ENCODE results near the gene SDHAF3.

GRCh38 chr7:97219237-97219636 lies 101.7 kb downstream of the SDHAF3 start:
- TF ChIP-seq CTCF (IDR thresholded peaks at IDR 0.05) = no peak
- no peak for TF ChIP-seq POLR2AphosphoS5 (IDR thresholded peaks at IDR 0.05)
- no peak for TF ChIP-seq POLR2A (IDR thresholded peaks at IDR 0.05)
- no peak for TF ChIP-seq EP300 (IDR thresholded peaks at IDR 0.05)
